T-helper 1 cell treated with Interleukin-12 subunit alpha and Interleukin-12 subunit beta and Interleukin-4 antibody, amounts not matched to agents 30 ng/mL and 1 ng/mL, for 36 hours (primary cell): ENCODE data around the gene CLN3. TPM values are rescaled to one million over a fixed set of nuclear protein-coding genes. Genes with fewer than 3 reads are reported as not detected.

Source experiments
- total RNA-seq: library from RNA; stranded (reverse); gene quantifications from 2 replicates; pipeline ENCODE4 v1.2.3, GENCODE V29; 2022

Gene CLN3
- total RNA-seq, 1 donor from 2014 or later, result 53.8 TPM

Other genes starting within 250 kb of the CLN3 start
- gene SBK1, start 199.5 kb downstream of the CLN3 start, total RNA-seq, result 3.6 and 4.4 TPM in 2 replicates
- 1.3 and 1.4 TPM in 2 replicates for gene NPIPB6, start 128.6 kb downstream of the CLN3 start, total RNA-seq
- gene EIF3CL, start 88.2 kb downstream of the CLN3 start, total RNA-seq, result 72.3 and 93.7 TPM in 2 replicates
- gene NPIPB7, start 19.7 kb downstream of the CLN3 start, total RNA-seq, result 0.20 and 0.54 TPM in 2 replicates
- gene APOBR, start 2.6 kb upstream of the CLN3 start, total RNA-seq, result 12.7 and 13.0 TPM in 2 replicates
- gene IL27, start 14.8 kb upstream of the CLN3 start, total RNA-seq, result not detected in 2 replicates
- not detected in 2 replicates for gene NUPR1, start 46.9 kb upstream of the CLN3 start, total RNA-seq
- gene SGF29, start 61.8 kb upstream of the CLN3 start, total RNA-seq, result 36.3 and 36.5 TPM in 2 replicates
- gene SULT1A2, start 105.0 kb upstream of the CLN3 start, total RNA-seq, result 0.37 and 0.63 TPM in 2 replicates
- gene SULT1A1, start 118.0 kb upstream of the CLN3 start, total RNA-seq, result 5.8 and 6.4 TPM in 2 replicates
- gene NPIPB8, start 146.0 kb upstream of the CLN3 start, total RNA-seq, result 1.6 and 1.9 TPM in 2 replicates
- gene EIF3C, start 219.4 kb upstream of the CLN3 start, total RNA-seq, result 740 and 753 TPM in 2 replicates